K562 (cell line): ENCODE data around the gene TNNT3. TPM values are rescaled to one million over a fixed set of nuclear protein-coding genes. Genes with fewer than 3 reads are reported as not detected.
A peak's percentile ranks its signal among the peaks of the same experiment; 100 is the strongest.

Experiments used
- ATAC-seq: fragments of 200-7000 bp; cut with Tn5 transposase; 3 replicates; pipeline ENCODE4 v1.9.1; 2020; ENCODE audit warnings: moderate library complexity
- BruUV-seq: library from RNA; stranded (reverse); fragments of 400-500 nt; replicated peaks from 2 replicates; lab custom pipeline; 2021; lab: Mats Ljungman, UMichigan
- CTCF ChIA-PET: fragments of 300-600 bp; formaldehyde crosslinking; extraction: SDS; loops from one replicate; lab custom pipeline; 2021; ENCODE audit warnings: low intra/inter-chr PET ratio; lab: Yijun Ruan, JAX
- POLR2A ChIA-PET: fragments of 300-600, 350-650 bp; sonication (Branson Sonifier 250); formaldehyde crosslinking; extraction: SDS; loops from one replicate; lab custom pipeline; 2021; ENCODE audit warnings: antibody characterized with exemption, inconsistent platforms; lab: Yijun Ruan, JAX
- DNase-seq, 4 experiments: peaks; one replicate each; pipeline versions ENCODE4 v3.0.0 to v3.0.0-alpha.2; 2011 to 2018; ENCODE audit warnings: low spot score in 3 of 4, mixed read lengths in 3 of 4; ENCODE audit errors: extremely low read depth in 1 of 4
- FAIRE-seq: peaks from 2 replicates; lab custom pipeline; 2011; peaks lifted over from hg19 to GRCh38; lab: Jason Lieb, UNC
- H2AFZ ChIP-seq: 2 replicates; pipeline ENCODE4 v1.6.0; 2011; ENCODE audit warnings: low read depth, low read length, control low read depth, inconsistent platforms
- H3K27ac ChIP-seq: fragments of 200-600 bp; 3 replicates; pipeline ENCODE4 v1.8.0; 2011; ENCODE audit warnings: low read depth, mild to moderate bottlenecking, control low read depth, inconsistent platforms, low read length, moderate library complexity, mixed read lengths; ENCODE audit errors: extremely low read depth
- H3K27me3 ChIP-seq, 2 experiments: fragments of 300-600 bp in 1 of 2; 2 replicates in 1 of 2; 3 replicates in 1 of 2; pipeline versions ENCODE4 v1.6.0 to v1.8.0; 2011; ENCODE audit warnings: inconsistent platforms in 2 of 2, low read length in 2 of 2, mild to moderate bottlenecking in 1 of 2, mixed read lengths in 1 of 2, moderate library complexity in 1 of 2; ENCODE audit not compliant: control insufficient read depth in 2 of 2, insufficient read depth in 2 of 2
- H3K36me3 ChIP-seq: fragments of 300-600 bp; 3 replicates; pipeline ENCODE4 v1.8.0; 2011; ENCODE audit warnings: mild to moderate bottlenecking, low read length, inconsistent platforms; ENCODE audit not compliant: control insufficient read depth, insufficient read depth
- H3K4me1 ChIP-seq, 2 experiments: fragments of 200-600 bp in 1 of 2; replicated peaks in 1 of 2; 2 replicates in 1 of 2; 3 replicates in 1 of 2; pipeline versions ENCODE4 v1.5.1 to v1.8.0; 2011; ENCODE audit warnings: inconsistent platforms in 2 of 2, low read length in 2 of 2, mild to moderate bottlenecking in 1 of 2, mixed read lengths in 1 of 2, moderate library complexity in 1 of 2; ENCODE audit not compliant: control insufficient read depth in 2 of 2, insufficient read depth in 2 of 2
- H3K4me2 ChIP-seq: 2 replicates; pipeline ENCODE4 v1.6.1; 2011; ENCODE audit warnings: low read length, control low read depth, inconsistent platforms, mixed read lengths; ENCODE audit not compliant: insufficient read depth
- H3K4me3 ChIP-seq: fragments of 200-600 bp; sonication (generic), shearing (Covaris generic); 2 replicates; pipeline ENCODE4 v1.5.1; 2016; ENCODE audit warnings: control low read depth, inconsistent platforms
- H3K79me2 ChIP-seq: fragments of 200-600 bp; 3 replicates; pipeline ENCODE4 v1.8.0; 2011; ENCODE audit warnings: low read length, inconsistent platforms; ENCODE audit not compliant: control insufficient read depth, insufficient read depth
- H3K9ac ChIP-seq, 2 experiments: 2 replicates each; pipeline versions ENCODE4 v1.6.0 to v1.6.1; 2011; ENCODE audit warnings: low read depth in 2 of 2, low read length in 2 of 2, control low read depth in 1 of 2, inconsistent platforms in 1 of 2, mild to moderate bottlenecking in 1 of 2, mixed read lengths in 1 of 2; ENCODE audit not compliant: insufficient read depth in 1 of 2
- H3K9me1 ChIP-seq: one replicate; pipeline ENCODE4 v1.6.0; 2011; ENCODE audit warnings: inconsistent platforms, mild to moderate bottlenecking, low read length, moderate library complexity; ENCODE audit not compliant: control insufficient read depth, insufficient read depth
- H3K9me3 ChIP-seq: replicated peaks from 2 replicates; pipeline ENCODE4 v1.5.1; 2011; ENCODE audit warnings: low read depth, low read length, inconsistent platforms; ENCODE audit not compliant: control insufficient read depth, insufficient read depth
- H4K20me1 ChIP-seq: replicated peaks from 2 replicates; pipeline ENCODE4 v1.6.1; 2011; ENCODE audit warnings: low read length, inconsistent platforms, mixed read lengths; ENCODE audit not compliant: control insufficient read depth, insufficient read depth
- ATF7 ChIP-seq: fragments of 450-650 bp; IDR thresholded peaks from 2 replicates; pipeline ENCODE4 v1.7.1; 2014; ENCODE audit warnings: mild to moderate bottlenecking, moderate library complexity
- ILF3 ChIP-seq: fragments of 450-650 bp; IDR thresholded peaks from 2 replicates; pipeline ENCODE4 v1.6.1; 2018; ENCODE audit warnings: antibody characterized with exemption, mild to moderate bottlenecking, moderate library complexity, borderline replicate concordance
- L3MBTL2 ChIP-seq: fragments of 450-650 bp; IDR thresholded peaks from 2 replicates; pipeline ENCODE4 v1.6.1; 2016; ENCODE audit warnings: mild to moderate bottlenecking, moderate library complexity
- LARP7 ChIP-seq: fragments of 450-650 bp; IDR thresholded peaks from 2 replicates; pipeline ENCODE4 v1.6.1; 2016
- NR2C1 ChIP-seq, 2 experiments: fragments of 450-650 bp; IDR thresholded peaks; 2 replicates each; pipeline ENCODE4 v1.6.1; 2017; ENCODE audit warnings: mild to moderate bottlenecking in 2 of 2, antibody characterized with exemption in 1 of 2, inconsistent platforms in 1 of 2, missing compliant biosample characterization in 1 of 2, missing genetic modification characterization in 1 of 2
- WGBS: fragments of 100-300 bp; shearing (Covaris generic); methylation state at CpG from one replicate; pipeline ENCODE4 v1.1.6; 2016; ENCODE audit warnings: low coverage, mixed read lengths; ENCODE audit not compliant: insufficient coverage; ENCODE audit errors: missing lambda C conversion rate; 5-methylcytosine and 5-hydroxymethylcytosine counted together
- in situ Hi-C: fragments of 300-500 bp; cut with MboI; formaldehyde crosslinking; loops from 4 replicates; pipeline ENCODE4 v1.15.0; 2018; ENCODE audit warnings: inconsistent platforms, mixed read lengths
- intact Hi-C: fragments of 100-400 bp; cut with micrococcal nuclease; formaldehyde crosslinking; loops from 2 replicates; pipeline ENCODE4 v1.14.2; 2022
- polyA plus RNA-seq, 8 experiments: library from polyadenylated mRNA; depleted of rRNA in 4 of 8; stranded (reverse) in 5 of 8; unstranded in 3 of 8; fragments of >200 nt; fragmentation: Nextera tagmentation in 2 of 8; fragmentation: Illumina TruSeq in 1 of 8; extraction: Ambion mirVana in 2 of 8; extraction: Trizol in 1 of 8; gene quantifications; 2 replicates each; pipeline versions ENCODE4 v1.2.1 to v1.2.3, GENCODE V29; 2011 to 2014; ENCODE audit warnings: inconsistent platforms in 1 of 8, missing spikeins in 1 of 8
- total RNA-seq, 7 experiments: library from RNA; depleted of rRNA in 6 of 7; stranded (reverse); fragments of >200 nt in 6 of 7; fragmentation: Illumina TruSeq in 2 of 7; extraction: Trizol in 2 of 7; gene quantifications; 2 replicates each; pipeline versions ENCODE4 v1.2.1 to v1.2.3, GENCODE V29; 2011 to 2021; ENCODE audit warnings: low replicate concordance in 1 of 7

Gene TNNT3
- total and polyA plus RNA-seq, 9 of the 15 experiments (the other 6 are each of a cell fraction or from before 2014, with no cell fraction given), result 0.10 TPM; not detected in 8

GRCh38 chr11:1925373-1926155 lies 6.1 kb downstream of the TNNT3 start:
- Histone ChIP-seq H4K20me1 (peaks cover 18% of the 10 kb centered on the region; the same call in 1 of the 2 replicates), H3K9me3 (no peaks in the 10 kb centered on the region), H3K27me3 (peaks cover 22 to 83% of the 10 kb centered on the region in 2 experiments; a peak in 3 of 5 replicates), H3K36me3 (no peaks in the 10 kb centered on the region), H3K9ac (no peak overlapping the region; a peak in 1 of 4 replicates), H3K27ac (no peak overlapping the region), H3K4me1 (peaks cover 0 to 47% of the 10 kb centered on the region in 2 experiments; a peak in 2 of 5 replicates), H3K4me3 (no peak overlapping the region), H2AFZ (no peak overlapping the region), H3K79me2 (no peaks in the 10 kb centered on the region), H3K9me1 (no peaks in the 10 kb centered on the region), H3K4me2 (no peak overlapping the region)
- no peak for ATAC-seq
- no peak for FAIRE-seq
- ChIA-PET POLR2A (no interaction called here), CTCF (no interaction called here)
- intact Hi-C loops, result no loop called here
- no TSS peak for BruUV-seq
- no peak for TF ChIP-seq ILF3
- no peak for TF ChIP-seq LARP7
- in situ Hi-C loops, result no loop called here
- no peak for DNase-seq
- WGBS, result 4% methylated on average over 9 of the region's 23 CpGs

- no peaks in the 10 kb centered on the region for H3K36me3 ChIP-seq
- H3K79me2 ChIP-seq, result no peaks in the 10 kb centered on the region
- H4K20me1 ChIP-seq, result peaks cover 21% of the 10 kb centered on the region; the same call in 1 of the 2 replicates
- H3K9me1 ChIP-seq, result no peaks in the 10 kb centered on the region
- no peak for FAIRE-seq
- no peak overlapping the region for H3K4me3 ChIP-seq
- no TSS peak for BruUV-seq
- H2AFZ ChIP-seq, result peak overlapping the region; percentile 66; the same call in 1 of the 2 replicates
- H3K27ac ChIP-seq, result no peak overlapping the region
- H3K27me3 ChIP-seq, result peaks cover 26 to 81% of the 10 kb centered on the region in 2 experiments; a peak in 3 of 5 replicates
- ChIA-PET CTCF (no interaction called here), POLR2A (no interaction called here)
- in situ Hi-C loops (no loop called here), intact Hi-C loops (no loop called here)
- WGBS, result 7% methylated on average over 22 of the region's 41 CpGs
- peak overlapping the region in 1 of 2 experiments; percentile 33; a peak in 2 of 4 replicates for H3K9ac ChIP-seq
- H3K9me3 ChIP-seq, result no peaks in the 10 kb centered on the region
- DNase-seq, result no peak
- peaks cover 0 to 41% of the 10 kb centered on the region in 2 experiments; a peak in 2 of 5 replicates for H3K4me1 ChIP-seq
- H3K4me2 ChIP-seq, result no peak overlapping the region
- ATAC-seq, result no peak
- peak; percentile 57; the same call in 1 of the 2 replicates for TF ChIP-seq L3MBTL2
- no peak for TF ChIP-seq NR2C1 (IDR thresholded peaks at IDR 0.05)
- TF ChIP-seq NR2C1 (tag; IDR thresholded peaks at IDR 0.05), result 0 out of 2 replicates have a peak, but pooled peaks have one; percentile 36
- TF ChIP-seq ATF7, result no peak
These were observed 6.9 kb downstream of the TNNT3 start for GRCh38 chr11:1926156-1927025.
